HG03196 (cell line): ENCODE results near the gene RAP1A.
"Not testable (repeated sequence)": the region's sequence is repeated elsewhere in the genome, so short reads cannot be mapped to it uniquely, and the experiment has no call there.

Experiments used
- ATAC-seq: cut with Tn5 transposase; IDR thresholded peaks from one replicate; pipeline ENCODE4 v1.9.1; 2021; ENCODE audit not compliant: unreplicated experiment

Gene RAP1A

GRCh38 chr1:111628153-111628552, 8.6 kb downstream of the RAP1A start:
- ATAC-seq, result no peak

GRCh38 chr1:111629190-111629954, 9.8 kb downstream of the RAP1A start:
- no peak for ATAC-seq

DNA sequence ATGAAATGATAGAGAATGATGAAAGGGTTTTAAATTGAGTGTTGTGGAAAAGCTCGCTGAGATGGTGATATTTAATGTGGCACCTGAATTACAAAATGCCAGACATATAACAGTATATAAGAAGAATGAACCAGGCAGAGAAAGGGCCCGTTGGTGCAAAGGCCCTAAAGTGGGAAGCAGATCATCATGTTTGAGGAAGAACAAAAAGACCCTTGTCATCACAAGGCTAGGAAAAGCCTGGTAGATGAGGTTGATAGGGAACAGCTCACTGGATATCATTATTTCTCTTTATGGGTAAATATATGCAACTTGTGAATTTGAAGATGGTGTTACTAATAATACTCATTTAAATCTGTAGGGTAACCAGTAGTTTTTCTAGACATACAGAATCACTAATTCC, 11.0 kb downstream of the RAP1A start:
- ATAC-seq, result no peak

DNA sequence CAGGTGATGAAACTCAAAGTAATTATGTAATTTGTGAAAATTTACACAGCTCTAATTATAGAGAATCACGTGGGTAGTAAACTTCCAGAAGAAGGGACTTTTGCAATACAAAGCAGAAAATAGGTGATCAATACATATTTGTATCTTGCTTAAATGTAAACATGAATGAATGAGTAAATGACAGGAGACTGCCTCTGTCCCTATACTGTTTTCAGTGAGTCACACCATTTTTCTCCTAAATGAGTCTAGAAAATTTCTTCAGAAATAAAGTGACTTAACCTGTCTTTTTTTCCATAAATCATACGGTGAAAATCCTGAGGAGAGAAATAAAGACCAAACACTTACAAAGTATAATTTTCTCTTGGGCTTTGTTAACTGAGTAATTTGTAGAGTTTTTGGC, 11.9 kb downstream of the RAP1A start:
- ATAC-seq, result no peak

DNA sequence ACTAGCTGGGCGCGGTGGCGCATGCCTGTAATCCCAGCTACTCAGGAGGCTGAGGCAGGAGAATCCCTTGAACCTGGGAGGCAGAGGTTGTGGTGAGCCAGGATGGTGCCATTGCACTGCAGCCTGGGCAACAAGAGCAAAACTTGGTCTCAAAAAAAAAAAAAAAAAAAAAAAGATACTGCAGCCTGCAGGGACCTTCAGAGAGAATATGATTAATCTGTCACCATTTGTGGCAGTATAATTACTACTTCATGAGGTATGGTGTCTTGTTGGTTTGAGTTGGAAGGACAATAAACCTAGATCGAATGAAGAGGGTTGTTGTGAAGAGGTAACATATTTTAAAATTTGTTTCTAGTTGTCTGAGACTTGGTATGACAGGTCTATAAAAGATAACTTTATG, 13.2 kb downstream of the RAP1A start:
- ATAC-seq, result not testable (repeated sequence)

DNA sequence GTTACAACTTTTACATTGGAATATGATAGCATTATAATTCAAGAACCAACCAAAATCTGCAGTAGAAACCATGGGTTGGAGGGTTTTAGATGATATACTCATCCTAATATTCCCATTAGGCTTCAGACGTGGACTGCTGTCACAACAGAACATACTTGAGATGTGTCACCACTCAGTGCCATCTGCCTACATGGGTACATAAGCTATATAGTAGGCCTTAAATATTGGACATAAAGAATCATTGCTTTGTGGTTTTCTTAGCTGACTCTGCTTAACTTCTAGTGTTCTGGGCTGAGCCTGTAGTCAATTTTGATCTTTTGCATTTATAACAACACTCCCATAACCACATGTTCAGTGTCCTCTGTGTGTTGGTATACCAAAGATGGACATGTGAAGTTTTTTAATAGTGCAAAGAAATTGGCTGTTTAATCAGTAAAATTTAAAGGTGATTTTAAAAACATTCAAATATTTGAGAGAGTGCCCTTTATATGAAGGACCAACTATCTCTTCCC, 14.2 kb downstream of the RAP1A start:
- ATAC-seq, result no peak

DNA sequence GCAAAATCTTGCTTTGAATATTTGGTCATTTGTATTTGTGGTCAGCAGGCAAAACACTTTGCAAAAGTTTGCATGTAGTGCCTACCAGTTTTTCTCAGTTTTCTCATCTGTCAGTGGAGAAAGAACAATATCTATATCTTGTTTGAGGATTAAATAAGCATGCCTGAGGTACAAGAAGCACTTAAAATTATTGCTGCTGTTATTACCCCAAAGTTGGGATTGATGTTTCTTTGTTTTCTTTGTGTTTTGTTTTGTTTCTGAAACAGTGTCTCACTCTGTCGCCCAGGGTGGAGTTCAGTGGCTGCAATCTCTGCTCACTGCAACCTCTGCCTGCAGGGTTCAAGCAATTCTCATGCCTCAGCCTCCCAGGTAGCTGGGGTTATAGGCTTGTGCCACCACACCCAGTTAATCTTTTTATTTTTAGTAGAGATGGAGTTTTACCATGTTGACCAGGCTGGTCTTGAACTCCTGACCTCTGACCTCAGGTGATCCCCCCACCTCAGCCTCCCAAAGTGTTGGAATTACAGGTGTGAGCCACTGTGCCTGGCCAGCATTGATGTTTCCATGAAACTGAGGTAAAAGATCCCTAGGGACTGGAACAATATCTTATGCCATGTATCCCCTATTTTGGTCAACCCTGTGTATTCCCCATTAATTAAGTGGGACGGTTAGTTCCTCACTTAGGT, 15.9 kb downstream of the RAP1A start:
- ATAC-seq, result no peak

DNA sequence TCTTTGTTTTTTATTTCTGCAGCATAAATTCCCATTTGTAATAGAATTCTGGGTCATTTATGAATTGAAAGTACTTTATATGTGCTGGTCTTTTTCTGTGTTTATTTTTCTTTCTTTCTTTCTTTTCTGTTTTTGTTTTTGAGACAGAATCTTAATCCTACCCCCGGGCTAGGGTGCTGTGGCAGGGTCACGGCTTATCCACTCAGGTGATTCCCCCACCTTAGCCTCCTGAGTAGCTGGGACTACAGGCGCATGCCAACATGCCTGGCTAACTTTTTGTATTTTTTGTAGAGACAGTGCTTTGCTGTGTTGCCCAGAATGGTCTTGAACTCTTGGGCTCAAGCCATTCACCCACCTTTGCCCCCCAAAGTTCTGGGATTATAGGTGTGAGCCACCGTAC, 18.7 kb downstream of the RAP1A start:
- no peak for ATAC-seq

- ATAC-seq, result no peak
Observed at GRCh38 chr1:111639602-111640198, 20.1 kb downstream of the RAP1A start.

- ATAC-seq, result no peak
Observed at GRCh38 chr1:111643097-111643496, 23.5 kb downstream of the RAP1A start.

GRCh38 chr1:111643696-111644095, 24.1 kb downstream of the RAP1A start:
- ATAC-seq, result no peak

DNA sequence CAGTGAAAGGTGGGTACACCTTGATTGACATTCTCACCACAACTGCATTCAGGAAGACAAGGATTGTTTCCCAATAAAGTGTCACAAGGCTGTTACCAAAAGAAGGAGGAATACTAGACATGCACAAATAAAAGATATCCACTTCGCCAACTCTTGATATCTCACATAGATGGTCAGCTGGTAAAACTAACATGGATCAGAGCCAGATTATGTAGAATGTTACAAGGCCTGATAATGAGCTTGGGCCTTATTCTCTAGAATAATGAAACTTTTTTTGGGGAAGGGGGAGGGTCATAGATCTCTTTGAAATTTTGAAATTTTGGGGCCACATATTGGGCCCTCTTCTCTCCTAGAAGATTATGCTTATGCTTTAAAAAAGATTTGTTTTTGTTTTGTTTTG, 24.9 kb downstream of the RAP1A start:
- ATAC-seq, result no peak

DNA sequence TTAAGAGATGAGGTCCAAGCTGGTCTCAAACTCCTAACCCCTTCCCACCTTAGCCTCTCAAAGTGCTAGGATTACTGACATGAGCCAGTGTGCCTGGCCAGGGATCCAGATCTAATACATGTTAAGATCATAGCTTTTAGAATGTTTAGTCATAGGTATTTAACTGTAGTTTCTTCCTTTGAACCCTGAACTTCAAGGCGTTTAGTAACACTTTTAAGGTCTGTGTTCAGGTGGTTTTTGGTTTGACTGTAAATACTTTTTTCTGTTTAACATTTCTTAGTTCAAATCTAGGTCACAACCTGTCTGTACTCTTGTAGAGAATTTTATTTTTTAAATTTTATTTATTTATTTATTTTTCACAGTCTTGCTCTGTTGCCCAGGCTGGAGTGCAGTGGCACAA, 28.1 kb downstream of the RAP1A start:
- no peak for ATAC-seq

DNA sequence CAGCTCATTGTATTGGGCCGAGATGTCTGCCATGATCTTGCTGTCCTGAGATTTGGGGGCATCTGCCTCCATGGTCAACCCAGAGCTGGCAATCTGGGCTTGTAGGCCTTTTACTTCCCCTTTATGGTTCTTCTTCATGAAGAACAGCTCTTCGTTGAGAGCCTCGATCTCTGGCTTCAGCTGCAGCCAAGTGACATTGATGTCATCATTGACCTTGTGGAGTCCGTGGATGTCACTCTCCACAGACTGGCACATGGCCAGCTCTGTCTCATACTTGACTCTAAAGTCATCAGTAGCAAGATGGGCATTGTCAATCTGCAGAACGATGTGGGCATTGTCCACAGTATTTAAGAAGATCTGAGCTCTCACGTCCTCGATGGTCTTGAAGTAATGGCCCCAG, 29.2 kb downstream of the RAP1A start:
- no peak for ATAC-seq

- no peak for ATAC-seq
Observed at GRCh38 chr1:111649227-111649626, 29.6 kb downstream of the RAP1A start.

DNA sequence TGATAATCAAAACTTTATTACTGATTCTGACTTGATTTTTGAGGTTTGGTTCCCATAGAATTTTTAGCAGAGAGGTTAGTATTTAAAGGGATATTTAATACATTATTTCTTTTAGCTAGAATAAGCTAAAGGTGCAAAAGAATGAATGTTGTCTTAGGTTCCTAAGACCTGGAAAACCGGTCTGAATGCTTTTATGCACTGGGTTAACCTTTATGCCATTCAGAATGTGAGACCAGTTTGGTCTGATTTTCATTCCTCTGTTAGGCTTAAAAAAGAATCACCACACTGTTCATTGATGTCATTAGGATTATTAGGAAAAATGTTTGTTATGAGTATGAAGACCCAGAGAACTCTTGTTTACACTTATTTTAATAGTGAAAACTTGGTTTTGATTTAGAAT, 30.1 kb downstream of the RAP1A start:
- no peak for ATAC-seq

DNA sequence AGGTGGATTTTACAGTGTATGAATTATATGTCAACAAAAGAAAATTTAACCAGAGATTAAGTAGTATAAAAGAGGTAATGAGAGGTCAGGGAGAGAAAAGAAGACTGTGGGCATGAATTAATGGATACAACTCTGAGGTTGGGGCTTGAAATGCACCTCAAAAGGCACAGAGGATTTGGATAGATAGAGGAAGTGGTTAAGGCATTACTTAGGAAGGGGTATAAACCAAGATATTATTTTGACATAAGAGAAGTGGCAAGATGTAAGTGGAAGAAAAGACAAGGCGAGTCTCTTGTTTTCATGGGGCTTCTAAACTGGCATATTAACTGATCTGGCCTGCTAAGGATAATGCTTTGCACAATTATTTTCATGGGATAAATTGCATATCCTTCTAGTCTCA, 34.1 kb downstream of the RAP1A start:
- ATAC-seq, result no peak

DNA sequence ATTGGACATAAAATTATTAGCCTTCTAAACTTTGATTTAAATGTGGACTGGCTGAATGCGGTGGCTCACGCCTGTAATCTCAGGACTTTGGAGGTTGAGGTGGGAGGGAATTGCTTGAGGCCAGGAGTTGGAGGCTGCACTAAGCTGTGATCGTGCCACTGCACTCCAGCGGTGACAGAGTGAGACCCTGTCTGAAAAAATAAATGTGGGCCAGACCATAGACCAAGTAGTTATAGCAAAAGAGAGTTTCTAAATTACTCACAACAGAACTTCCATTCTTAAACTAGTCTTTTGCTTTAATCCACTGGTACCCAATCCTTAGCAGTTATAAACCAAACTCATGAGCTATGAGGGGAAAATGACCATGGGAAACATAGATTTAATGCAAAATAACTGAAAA, 35.2 kb downstream of the RAP1A start:
- no peak for ATAC-seq

DNA sequence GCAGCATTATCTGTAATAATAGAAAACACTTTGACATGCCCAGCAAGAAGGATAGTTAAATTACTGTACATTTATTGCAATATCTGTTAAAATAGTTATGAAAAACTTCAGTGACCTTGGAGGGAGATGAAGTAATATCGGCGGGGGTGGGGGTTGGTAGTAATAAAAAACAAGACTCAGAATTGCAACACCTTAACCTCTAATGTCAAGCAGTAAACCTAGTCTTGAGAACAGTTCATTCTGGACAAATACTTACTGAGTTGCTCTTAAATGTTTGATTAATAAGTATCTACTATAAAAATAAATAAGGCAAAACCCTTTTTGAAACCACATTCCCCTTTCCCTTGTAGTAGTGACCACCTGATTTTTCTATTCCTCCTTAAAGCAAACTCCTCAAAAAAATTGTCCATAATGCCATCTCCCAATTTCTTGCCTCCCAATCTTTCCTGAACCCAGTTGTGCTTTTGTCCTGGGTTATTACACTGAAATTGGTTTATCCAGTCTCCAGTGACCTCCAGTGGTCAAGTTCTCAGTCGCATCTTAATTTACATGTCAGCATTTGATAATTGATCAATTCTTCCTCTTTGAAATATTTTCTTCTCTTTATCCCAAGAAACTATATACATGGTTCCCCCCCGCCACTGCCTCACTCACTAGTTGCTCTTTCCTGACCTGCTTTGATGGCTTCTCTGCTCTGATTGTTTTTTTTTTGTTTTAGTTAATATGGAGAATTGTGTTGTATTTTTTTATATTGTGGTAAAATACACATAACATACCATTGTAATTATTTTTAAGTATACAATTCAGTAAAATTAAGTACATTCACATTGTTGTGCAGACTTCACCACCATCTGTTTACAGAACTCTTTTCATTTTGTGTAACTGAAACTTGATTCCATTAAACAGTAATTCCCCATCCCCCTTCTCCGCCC, 36.8 kb downstream of the RAP1A start:
- no peak for ATAC-seq

GRCh38 chr1:111658622-111659021, 39.0 kb downstream of the RAP1A start:
- no peak for ATAC-seq
